KMS-11 (cell line): Measurements from ENCODE around the gene NUDCD3.

Source experiments
- H2AFZ ChIP-seq: fragments of 200-600 bp; sonication (generic); 2 replicates; pipeline ENCODE4 v1.6.1; 2016; ENCODE audit warnings: antibody characterized with exemption, mixed run types, low read depth
- H3K27ac ChIP-seq: fragments of 200-600 bp; sonication (generic); 2 replicates; pipeline ENCODE4 v1.6.1; 2016; ENCODE audit warnings: mild to moderate bottlenecking, mixed run types
- H3K27me3 ChIP-seq: fragments of 200-600 bp; sonication (generic); 2 replicates; pipeline ENCODE4 v1.6.1; 2017; ENCODE audit warnings: mild to moderate bottlenecking, low read depth, mixed run types, moderate library complexity; ENCODE audit not compliant: insufficient read depth
- H3K36me3 ChIP-seq: fragments of 200-600 bp; sonication (generic); 2 replicates; pipeline ENCODE4 v1.6.1; 2017; ENCODE audit warnings: mild to moderate bottlenecking, mixed run types; ENCODE audit not compliant: insufficient read depth
- H3K4me1 ChIP-seq: fragments of 200-600 bp; sonication (generic); 2 replicates; pipeline ENCODE4 v1.6.1; 2016; ENCODE audit warnings: mild to moderate bottlenecking, low read depth, mixed run types; ENCODE audit not compliant: poor library complexity, severe bottlenecking
- H3K4me2 ChIP-seq: fragments of 200-600 bp; sonication (generic); 2 replicates; pipeline ENCODE4 v1.7.0; 2016; ENCODE audit warnings: mild to moderate bottlenecking, mixed run types
- H3K4me3 ChIP-seq: fragments of 200-600 bp; sonication (generic); IDR thresholded peaks from 2 replicates; pipeline ENCODE4 v1.6.1; 2017; ENCODE audit warnings: low read depth, low read length, mixed read lengths; ENCODE audit not compliant: insufficient read depth
- H3K79me2 ChIP-seq: fragments of 200-600 bp; sonication (generic); 2 replicates; pipeline ENCODE4 v1.6.1; 2016; ENCODE audit warnings: low read depth, mixed run types; ENCODE audit not compliant: insufficient read depth
- H3K9ac ChIP-seq: fragments of 200-600 bp; sonication (generic); 2 replicates; pipeline ENCODE4 v1.6.1; 2016; ENCODE audit warnings: mild to moderate bottlenecking, mixed run types
- H4K20me1 ChIP-seq: fragments of 200-600 bp; sonication (generic); 2 replicates; pipeline ENCODE4 v1.6.1; 2016; ENCODE audit warnings: mild to moderate bottlenecking, mixed run types; ENCODE audit not compliant: insufficient read depth
- CTCF ChIP-seq: fragments of 200-600 bp; sonication (generic); conservative IDR thresholded peaks from 2 replicates; pipeline ENCODE4 v1.6.1; 2017; ENCODE audit warnings: low read depth, mild to moderate bottlenecking, antibody characterized with exemption, low read length, moderate library complexity, mixed read lengths

Gene NUDCD3

GRCh38 chr7:44368885-44369284, 121.6 kb downstream of the NUDCD3 start:
- Histone ChIP-seq H3K4me2 (no peak overlapping the region), H4K20me1 (no peaks in the 10 kb centered on the region), H3K36me3 (no peaks in the 10 kb centered on the region), H3K79me2 (no peaks in the 10 kb centered on the region), H3K4me1 (peaks cover 24% of the 10 kb centered on the region), H2AFZ (no peak overlapping the region), H3K27me3 (no peaks in the 10 kb centered on the region), H3K4me3 (no peak overlapping the region), H3K27ac (no peak overlapping the region), H3K9ac (no peak overlapping the region)
- TF ChIP-seq CTCF = no peak

GRCh38 chr7:44368455-44368854, 122.0 kb downstream of the NUDCD3 start:
- H3K27ac ChIP-seq = no peak overlapping the region
- no peak overlapping the region for H2AFZ ChIP-seq
- no peak overlapping the region for H3K9ac ChIP-seq
- H3K79me2 ChIP-seq = no peaks in the 10 kb centered on the region
- H3K4me3 ChIP-seq = no peak overlapping the region
- no peaks in the 10 kb centered on the region for H4K20me1 ChIP-seq
- H3K27me3 ChIP-seq = no peaks in the 10 kb centered on the region
- H3K36me3 ChIP-seq = no peaks in the 10 kb centered on the region
- H3K4me2 ChIP-seq = no peak overlapping the region
- TF ChIP-seq CTCF = no peak
- H3K4me1 ChIP-seq = peaks cover 24% of the 10 kb centered on the region

GRCh38 chr7:44367475-44368043, 122.9 kb downstream of the NUDCD3 start:
- H3K4me3 ChIP-seq = no peak overlapping the region
- H3K36me3 ChIP-seq = no peaks in the 10 kb centered on the region
- H3K9ac ChIP-seq = no peak overlapping the region
- H4K20me1 ChIP-seq = no peaks in the 10 kb centered on the region
- no peak overlapping the region for H3K4me2 ChIP-seq
- no peak for TF ChIP-seq CTCF
- no peaks in the 10 kb centered on the region for H3K79me2 ChIP-seq
- no peaks in the 10 kb centered on the region for H3K27me3 ChIP-seq
- H3K27ac ChIP-seq = no peak overlapping the region
- peaks cover 24% of the 10 kb centered on the region for H3K4me1 ChIP-seq
- H2AFZ ChIP-seq = no peak overlapping the region

GRCh38 chr7:44366986-44367385, 123.5 kb downstream of the NUDCD3 start:
- no peak for TF ChIP-seq CTCF
- H2AFZ ChIP-seq = no peak overlapping the region
- H3K27ac ChIP-seq = no peak overlapping the region
- no peak overlapping the region for H3K4me2 ChIP-seq
- no peaks in the 10 kb centered on the region for H4K20me1 ChIP-seq
- no peaks in the 10 kb centered on the region for H3K27me3 ChIP-seq
- H3K36me3 ChIP-seq = no peaks in the 10 kb centered on the region
- no peaks in the 10 kb centered on the region for H3K79me2 ChIP-seq
- no peak overlapping the region for H3K9ac ChIP-seq
- peaks cover 24% of the 10 kb centered on the region for H3K4me1 ChIP-seq
- H3K4me3 ChIP-seq = no peak overlapping the region
